Activated B cell treated with CpG ODN at 0.5 μM for 24 hours (primary cell): ENCODE results near the gene PES1. TPM values are rescaled to one million over a fixed set of nuclear protein-coding genes. Genes with fewer than 3 reads are reported as not detected.

ENCODE experiments used
- ATAC-seq: fragments of 200-7000 bp; cut with Tn5 transposase; one replicate; pipeline ENCODE4 v1.10.0; 2021; ENCODE audit warnings: low read depth, mild to moderate bottlenecking, moderate library complexity
- CTCF ChIA-PET: fragments of 350-600 bp; sonication (Branson Sonifier 250); formaldehyde crosslinking; loops from one replicate; lab custom pipeline; 2021; ENCODE audit warnings: antibody characterized with exemption; lab: Charles Lee
- POLR2A ChIA-PET: fragments of 350-600 bp; sonication (Branson Sonifier 250); formaldehyde crosslinking; loops from one replicate; lab custom pipeline; 2021; ENCODE audit warnings: antibody characterized with exemption; lab: Charles Lee
- DNase-seq: peaks from one replicate; pipeline ENCODE4 v3.0.0; 2022
- H3K27ac Mint-ChIP-seq: one replicate; pipeline ENCODE4 v1.8.0; 2020; ENCODE audit warnings: mixed read lengths
- H3K27me3 Mint-ChIP-seq: one replicate; pipeline ENCODE4 v1.8.0; 2021; ENCODE audit warnings: mixed read lengths
- H3K36me3 Mint-ChIP-seq: one replicate; pipeline ENCODE4 v1.8.0; 2021; ENCODE audit warnings: low read depth, mixed read lengths
- H3K4me1 Mint-ChIP-seq: one replicate; pipeline ENCODE4 v1.8.0; 2021; ENCODE audit warnings: mixed read lengths
- H3K4me3 Mint-ChIP-seq: one replicate; pipeline ENCODE4 v1.8.0; 2020; ENCODE audit warnings: mild to moderate bottlenecking, mixed read lengths
- H3K9me3 Mint-ChIP-seq: one replicate; pipeline ENCODE4 v1.8.0; 2020; ENCODE audit warnings: mixed read lengths
- intact Hi-C: fragments of 100-400 bp; cut with micrococcal nuclease; formaldehyde crosslinking; loops from one replicate; pipeline ENCODE4 v1.15.1; 2024
- total RNA-seq: library from RNA; stranded (reverse); gene quantifications from 2 replicates; pipeline ENCODE4 v1.2.3, GENCODE V29; 2022
- TF ChIP-seq, protein P1 (sequence below): fragments of 200-600 bp; IDR thresholded peaks from one replicate; pipeline ENCODE4 v1.8.0; 2022; ENCODE audit warnings: antibody characterized with exemption, mild to moderate bottlenecking

Gene PES1
- total RNA-seq, 1 donor from 2014 or later = 124 TPM

- H3K36me3 Mint-ChIP-seq = peaks cover 48% of the 10 kb centered on the region
These were observed 16.6 kb downstream of the PES1 start for GRCh38 chr22:30574997-30575671.

DNA sequence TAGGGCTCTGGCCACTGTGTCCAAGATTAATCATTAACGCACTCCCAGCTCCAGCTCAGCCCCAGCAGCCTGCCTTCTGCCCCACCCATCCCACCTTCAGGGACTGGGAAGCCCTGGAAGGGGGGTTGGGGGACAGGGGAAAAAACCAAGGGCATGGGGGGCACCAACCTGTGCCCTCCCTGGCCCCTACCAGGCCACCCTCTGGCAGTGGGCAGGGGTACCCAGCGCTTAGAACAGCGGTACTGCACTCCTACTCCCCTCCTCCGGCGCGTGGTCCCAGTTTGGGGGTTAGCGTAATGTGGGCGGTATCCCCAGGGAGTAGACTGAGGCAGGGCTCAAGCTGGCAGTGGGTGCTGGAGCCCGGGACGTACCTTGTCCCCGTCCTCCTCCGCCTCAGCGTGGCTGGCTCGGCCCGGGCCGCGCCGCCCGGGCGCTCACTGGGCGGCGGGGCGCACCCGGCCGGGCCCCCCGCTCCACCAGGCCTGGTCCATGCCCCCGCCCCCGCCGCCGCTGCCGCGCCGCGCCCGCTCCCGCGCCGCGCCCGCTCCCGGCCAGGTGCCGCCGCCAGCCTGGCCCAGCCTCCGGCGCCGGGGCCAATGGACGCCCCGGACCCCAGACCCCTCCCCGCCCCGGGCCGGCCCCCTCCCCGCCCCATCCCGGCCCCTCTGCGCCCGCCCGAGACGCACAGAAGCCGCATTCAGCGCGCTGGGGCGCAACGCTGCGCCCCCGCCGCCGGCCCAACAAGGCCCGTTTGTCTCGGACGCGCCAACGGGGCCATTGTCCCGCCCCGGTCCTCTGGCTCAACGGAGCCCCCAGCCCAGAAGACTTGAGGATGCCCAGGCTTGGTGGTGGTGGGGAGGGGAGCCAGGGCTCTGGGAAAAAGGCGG is 17.4 kb downstream of the PES1 start, which contains the start of gene GAL3ST1:
GAL3ST1 (minus strand) TSS at position 571 of the 887 bp plus-strand sequence. CDS start 17,273 bp downstream, outside the sequence.
- ATAC-seq = no peak
- Mint-ChIP-seq H3K27me3 (no peaks in the 10 kb centered on the region), H3K4me3 (no peak within 1 kb of the TSS), H3K4me1 (peaks cover 8% of the 10 kb centered on the region), H3K27ac (no peak within 1 kb of the TSS), H3K9me3 (no peaks in the 10 kb centered on the region), H3K36me3 (peaks cover 40% of the 10 kb centered on the region)
- ChIA-PET CTCF (no interaction called here), POLR2A (no interaction called here)
- intact Hi-C loops = no loop called here
- DNase-seq = no peak
- TF ChIP-seq, protein P1, sequence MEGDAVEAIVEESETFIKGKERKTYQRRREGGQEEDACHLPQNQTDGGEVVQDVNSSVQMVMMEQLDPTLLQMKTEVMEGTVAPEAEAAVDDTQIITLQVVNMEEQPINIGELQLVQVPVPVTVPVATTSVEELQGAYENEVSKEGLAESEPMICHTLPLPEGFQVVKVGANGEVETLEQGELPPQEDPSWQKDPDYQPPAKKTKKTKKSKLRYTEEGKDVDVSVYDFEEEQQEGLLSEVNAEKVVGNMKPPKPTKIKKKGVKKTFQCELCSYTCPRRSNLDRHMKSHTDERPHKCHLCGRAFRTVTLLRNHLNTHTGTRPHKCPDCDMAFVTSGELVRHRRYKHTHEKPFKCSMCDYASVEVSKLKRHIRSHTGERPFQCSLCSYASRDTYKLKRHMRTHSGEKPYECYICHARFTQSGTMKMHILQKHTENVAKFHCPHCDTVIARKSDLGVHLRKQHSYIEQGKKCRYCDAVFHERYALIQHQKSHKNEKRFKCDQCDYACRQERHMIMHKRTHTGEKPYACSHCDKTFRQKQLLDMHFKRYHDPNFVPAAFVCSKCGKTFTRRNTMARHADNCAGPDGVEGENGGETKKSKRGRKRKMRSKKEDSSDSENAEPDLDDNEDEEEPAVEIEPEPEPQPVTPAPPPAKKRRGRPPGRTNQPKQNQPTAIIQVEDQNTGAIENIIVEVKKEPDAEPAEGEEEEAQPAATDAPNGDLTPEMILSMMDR = no peak

More at GRCh38 chr22:30574997-30575671, 16.6 kb downstream of the PES1 start:
- H3K9me3 Mint-ChIP-seq = no peaks in the 10 kb centered on the region
- intact Hi-C loops = no loop called here
- H3K4me3 Mint-ChIP-seq = no peak overlapping the region
- H3K27ac Mint-ChIP-seq = no peak overlapping the region
- ATAC-seq (no peak), DNase-seq (no peak)
- H3K27me3 Mint-ChIP-seq = no peaks in the 10 kb centered on the region
- ChIA-PET CTCF (no interaction called here), POLR2A (no interaction called here)
- peaks cover 8% of the 10 kb centered on the region for H3K4me1 Mint-ChIP-seq
- TF ChIP-seq, protein P1 = no peak

- ChIA-PET CTCF (no interaction called here), POLR2A (no interaction called here)
- DNase-seq = no peak
- intact Hi-C loops = no loop called here
- H3K36me3 Mint-ChIP-seq = peaks cover 33% of the 10 kb centered on the region
- H3K27ac Mint-ChIP-seq = no peak overlapping the region
- H3K4me1 Mint-ChIP-seq = peaks cover 8% of the 10 kb centered on the region
- H3K4me3 Mint-ChIP-seq = no peak overlapping the region
- ATAC-seq = no peak
- TF ChIP-seq, protein P1 = no peak
- no peaks in the 10 kb centered on the region for H3K27me3 Mint-ChIP-seq
- no peaks in the 10 kb centered on the region for H3K9me3 Mint-ChIP-seq
These were observed 18.1 kb downstream of the PES1 start for GRCh38 chr22:30573594-30574094.

- DNase-seq (no peak), ATAC-seq (no peak)
- H3K9me3 Mint-ChIP-seq = no peaks in the 10 kb centered on the region
- H3K27me3 Mint-ChIP-seq = peaks cover 3% of the 10 kb centered on the region
- TF ChIP-seq, protein P1 = no peak
- ChIA-PET POLR2A (interaction anchor here (1.0 kb wide), 1 partner anchor 18 kb away, joined by 3 read pairs; no protein-coding TSS in a partner anchor), CTCF (no interaction called here)
- intact Hi-C loops = no loop called here
- H3K4me1 Mint-ChIP-seq = peaks cover 8% of the 10 kb centered on the region
- peaks cover 27% of the 10 kb centered on the region for H3K36me3 Mint-ChIP-seq
- H3K27ac Mint-ChIP-seq = no peak overlapping the region
- no peak overlapping the region for H3K4me3 Mint-ChIP-seq
These were observed 18.7 kb downstream of the PES1 start for GRCh38 chr22:30572840-30573593.
